ENCODE measurements around the gene LSAMP.

DNA sequence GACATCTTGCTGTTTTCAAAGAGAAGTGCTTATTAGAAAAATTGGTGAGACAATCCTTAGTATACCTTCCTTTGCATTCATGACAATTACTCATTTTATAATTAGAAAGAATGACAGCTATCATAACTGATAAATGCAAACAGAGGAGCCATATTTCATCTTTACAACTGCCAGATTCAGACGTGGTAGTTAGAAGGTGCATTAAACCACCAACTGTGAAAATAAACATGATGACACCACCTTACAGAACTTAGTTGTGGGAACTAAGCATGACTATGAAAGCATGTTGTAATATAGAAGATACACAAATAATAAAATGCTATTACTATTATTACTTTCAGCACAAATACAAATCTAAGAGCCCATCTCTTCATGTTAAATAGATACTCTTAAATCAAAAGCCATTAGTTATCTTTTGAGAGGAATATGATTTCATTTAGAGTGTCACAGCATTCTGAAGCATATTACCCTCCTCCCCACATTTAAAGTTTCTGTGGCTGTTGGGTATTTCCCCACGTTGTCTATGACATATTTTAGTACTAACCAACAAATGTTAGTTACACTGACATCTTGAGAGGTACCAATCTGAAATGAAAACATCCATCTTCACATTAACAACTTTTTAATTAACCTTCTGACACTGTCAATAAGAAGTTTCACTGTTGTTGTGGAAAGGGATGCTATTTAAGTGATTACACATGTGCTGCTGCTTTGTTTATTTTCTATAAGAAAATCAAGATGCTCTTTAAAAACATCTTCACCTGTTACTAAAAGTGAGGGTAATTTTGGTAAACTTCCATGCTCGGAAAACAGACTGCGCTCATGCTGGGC is 163.8 kb downstream of the LSAMP start:
- TF ChIP-seq, protein P1, sequence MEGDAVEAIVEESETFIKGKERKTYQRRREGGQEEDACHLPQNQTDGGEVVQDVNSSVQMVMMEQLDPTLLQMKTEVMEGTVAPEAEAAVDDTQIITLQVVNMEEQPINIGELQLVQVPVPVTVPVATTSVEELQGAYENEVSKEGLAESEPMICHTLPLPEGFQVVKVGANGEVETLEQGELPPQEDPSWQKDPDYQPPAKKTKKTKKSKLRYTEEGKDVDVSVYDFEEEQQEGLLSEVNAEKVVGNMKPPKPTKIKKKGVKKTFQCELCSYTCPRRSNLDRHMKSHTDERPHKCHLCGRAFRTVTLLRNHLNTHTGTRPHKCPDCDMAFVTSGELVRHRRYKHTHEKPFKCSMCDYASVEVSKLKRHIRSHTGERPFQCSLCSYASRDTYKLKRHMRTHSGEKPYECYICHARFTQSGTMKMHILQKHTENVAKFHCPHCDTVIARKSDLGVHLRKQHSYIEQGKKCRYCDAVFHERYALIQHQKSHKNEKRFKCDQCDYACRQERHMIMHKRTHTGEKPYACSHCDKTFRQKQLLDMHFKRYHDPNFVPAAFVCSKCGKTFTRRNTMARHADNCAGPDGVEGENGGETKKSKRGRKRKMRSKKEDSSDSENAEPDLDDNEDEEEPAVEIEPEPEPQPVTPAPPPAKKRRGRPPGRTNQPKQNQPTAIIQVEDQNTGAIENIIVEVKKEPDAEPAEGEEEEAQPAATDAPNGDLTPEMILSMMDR (IDR thresholded peaks at IDR 0.05; ENCODE audit: low read depth, low read length): no peak
- no peak for TF ChIP-seq EZH2phosphoT487 (IDR thresholded peaks at IDR 0.05; ENCODE audit: low read depth)
